Measurements from ENCODE around the gene CNNM1. TPM values are rescaled to one million over a fixed set of nuclear protein-coding genes. Genes with fewer than 3 reads are reported as not detected.

CNNM1 gene
- total RNA-seq, 1 donor from 2014 or later: not detected

- H3K27ac ChIP-seq (ENCODE audit: low read depth, low read length): peak overlapping the region; percentile 97
- peak overlapping the region; percentile 94 to 97 (median 94) for H3K9ac ChIP-seq (ENCODE audit: low read depth in 1 of 3, low read length in 3 of 3)
- H3K9me3 ChIP-seq (ENCODE audit: control insufficient read depth in 3 of 3, low read length in 3 of 3): no peaks in the 10 kb centered on the region
- peaks cover 2 to 9% (median 3%) of the 10 kb centered on the region in 3 donors for H3K36me3 ChIP-seq (ENCODE audit: control insufficient read depth in 3 of 3, insufficient read depth in 3 of 3, low read length in 3 of 3)
- peak overlapping the region; percentile 89 to 99 (median 93) for H3K4me3 ChIP-seq (ENCODE audit: low read length in 3 of 3)
- peaks cover 32 to 55% (median 46%) of the 10 kb centered on the region in 3 donors for H3K4me1 ChIP-seq (ENCODE audit: control insufficient read depth in 3 of 3, insufficient read depth in 3 of 3, low read length in 3 of 3)
- no peaks in the 10 kb centered on the region for H3K27me3 ChIP-seq (ENCODE audit: control insufficient read depth in 3 of 3, insufficient read depth in 3 of 3, low read length in 3 of 3)
Measured at GRCh38 chr10:99431190-99431760, 102.1 kb downstream of the CNNM1 start.

GRCh38 chr10:99432047-99432446, 102.9 kb downstream of the CNNM1 start:
- H3K36me3 ChIP-seq (ENCODE audit: control insufficient read depth in 3 of 3, insufficient read depth in 3 of 3, low read length in 3 of 3): peaks cover 2 to 9% (median 3%) of the 10 kb centered on the region in 3 donors
- peaks cover 36 to 55% (median 50%) of the 10 kb centered on the region in 3 donors for H3K4me1 ChIP-seq (ENCODE audit: control insufficient read depth in 3 of 3, insufficient read depth in 3 of 3, low read length in 3 of 3)
- H3K27ac ChIP-seq (ENCODE audit: low read depth, low read length): peak overlapping the region; percentile 97
- peak overlapping the region; percentile 89 to 99 (median 93) for H3K4me3 ChIP-seq (ENCODE audit: low read length in 3 of 3)
- peak overlapping the region; percentile 94 to 97 (median 94) for H3K9ac ChIP-seq (ENCODE audit: low read depth in 1 of 3, low read length in 3 of 3)
- no peaks in the 10 kb centered on the region for H3K9me3 ChIP-seq (ENCODE audit: control insufficient read depth in 3 of 3, low read length in 3 of 3)
- H3K27me3 ChIP-seq (ENCODE audit: control insufficient read depth in 3 of 3, insufficient read depth in 3 of 3, low read length in 3 of 3): no peaks in the 10 kb centered on the region

GRCh38 chr10:99432881-99433280, 103.7 kb downstream of the CNNM1 start:
- Histone ChIP-seq H3K27me3 (ENCODE audit: control insufficient read depth in 3 of 3, insufficient read depth in 3 of 3, low read length in 3 of 3) (no peaks in the 10 kb centered on the region), H3K9ac (ENCODE audit: low read depth in 1 of 3, low read length in 3 of 3) (peak overlapping the region; percentile 47 to 73 (median 55)), H3K4me3 (ENCODE audit: low read length in 3 of 3) (peak overlapping the region; percentile 25 to 89 (median 45)), H3K9me3 (ENCODE audit: control insufficient read depth in 3 of 3, low read length in 3 of 3) (no peaks in the 10 kb centered on the region), H3K4me1 (ENCODE audit: control insufficient read depth in 3 of 3, insufficient read depth in 3 of 3, low read length in 3 of 3) (peaks cover 31 to 50% (median 45%) of the 10 kb centered on the region in 3 donors), H3K36me3 (ENCODE audit: control insufficient read depth in 3 of 3, insufficient read depth in 3 of 3, low read length in 3 of 3) (peaks cover 1 to 9% (median 3%) of the 10 kb centered on the region in 3 donors), H3K27ac (ENCODE audit: low read depth, low read length) (peak overlapping the region; percentile 97)

- Histone ChIP-seq H3K36me3 (ENCODE audit: control insufficient read depth in 3 of 3, insufficient read depth in 3 of 3, low read length in 3 of 3) (peaks cover 0 to 9% (median 3%) of the 10 kb centered on the region in 3 donors), H3K27me3 (ENCODE audit: control insufficient read depth in 3 of 3, insufficient read depth in 3 of 3, low read length in 3 of 3) (no peaks in the 10 kb centered on the region), H3K9me3 (ENCODE audit: control insufficient read depth in 3 of 3, low read length in 3 of 3) (no peaks in the 10 kb centered on the region), H3K9ac (ENCODE audit: low read depth in 1 of 3, low read length in 3 of 3) (peak overlapping the region; percentile 47 to 73 (median 55)), H3K27ac (ENCODE audit: low read depth, low read length) (peak overlapping the region; percentile 97), H3K4me1 (ENCODE audit: control insufficient read depth in 3 of 3, insufficient read depth in 3 of 3, low read length in 3 of 3) (peaks cover 30 to 50% (median 44%) of the 10 kb centered on the region in 3 donors), H3K4me3 (ENCODE audit: low read length in 3 of 3) (peak overlapping the region; percentile 25 to 89 (median 45))
Measured at GRCh38 chr10:99433378-99434020, 104.3 kb downstream of the CNNM1 start.

GRCh38 chr10:99435986-99436638, 107.0 kb downstream of the CNNM1 start:
- Histone ChIP-seq H3K9me3 (ENCODE audit: control insufficient read depth in 3 of 3, low read length in 3 of 3) (no peaks in the 10 kb centered on the region), H3K27ac (ENCODE audit: low read depth, low read length) (no peak overlapping the region), H3K27me3 (ENCODE audit: control insufficient read depth in 3 of 3, insufficient read depth in 3 of 3, low read length in 3 of 3) (no peaks in the 10 kb centered on the region), H3K36me3 (ENCODE audit: control insufficient read depth in 3 of 3, insufficient read depth in 3 of 3, low read length in 3 of 3) (peaks cover 0 to 13% (median 3%) of the 10 kb centered on the region in 3 donors), H3K9ac (ENCODE audit: low read depth in 1 of 3, low read length in 3 of 3) (peak overlapping the region in 1 of 3 donors; percentile 10), H3K4me1 (ENCODE audit: control insufficient read depth in 3 of 3, insufficient read depth in 3 of 3, low read length in 3 of 3) (peaks cover 23 to 39% (median 36%) of the 10 kb centered on the region in 3 donors), H3K4me3 (ENCODE audit: low read length in 3 of 3) (no peak overlapping the region)

GRCh38 chr10:99438890-99439289, 109.7 kb downstream of the CNNM1 start:
- H3K9me3 ChIP-seq (ENCODE audit: control insufficient read depth in 3 of 3, low read length in 3 of 3): no peaks in the 10 kb centered on the region
- H3K4me1 ChIP-seq (ENCODE audit: control insufficient read depth in 3 of 3, insufficient read depth in 3 of 3, low read length in 3 of 3): peaks cover 12 to 20% (median 15%) of the 10 kb centered on the region in 3 donors

GRCh38 chr10:99442394-99442793, 113.2 kb downstream of the CNNM1 start:
- Histone ChIP-seq H3K36me3 (ENCODE audit: control insufficient read depth in 3 of 3, insufficient read depth in 3 of 3, low read length in 3 of 3) (peaks cover 0 to 4% (median 0%) of the 10 kb centered on the region in 3 donors), H3K9ac (ENCODE audit: low read depth in 1 of 3, low read length in 3 of 3) (no peak overlapping the region), H3K9me3 (ENCODE audit: control insufficient read depth in 3 of 3, low read length in 3 of 3) (no peaks in the 10 kb centered on the region), H3K4me3 (ENCODE audit: low read length in 3 of 3) (no peak overlapping the region), H3K4me1 (ENCODE audit: control insufficient read depth in 3 of 3, insufficient read depth in 3 of 3, low read length in 3 of 3) (no peaks in the 10 kb centered on the region), H3K27ac (ENCODE audit: low read depth, low read length) (no peak overlapping the region), H3K27me3 (ENCODE audit: control insufficient read depth in 3 of 3, insufficient read depth in 3 of 3, low read length in 3 of 3) (peaks cover 0 to 12% (median 0%) of the 10 kb centered on the region in 3 donors)

More at GRCh38 chr10:99438890-99439289, 109.7 kb downstream of the CNNM1 start:
- H3K4me3 ChIP-seq (ENCODE audit: low read length in 3 of 3): no peak overlapping the region
- no peak overlapping the region for H3K9ac ChIP-seq (ENCODE audit: low read depth in 1 of 3, low read length in 3 of 3)
- no peaks in the 10 kb centered on the region for H3K27me3 ChIP-seq (ENCODE audit: control insufficient read depth in 3 of 3, insufficient read depth in 3 of 3, low read length in 3 of 3)
- H3K27ac ChIP-seq (ENCODE audit: low read depth, low read length): no peak overlapping the region
- H3K36me3 ChIP-seq (ENCODE audit: control insufficient read depth in 3 of 3, insufficient read depth in 3 of 3, low read length in 3 of 3): peaks cover 0 to 12% (median 3%) of the 10 kb centered on the region in 3 donors

GRCh38 chr10:99443500-99443899, 114.3 kb downstream of the CNNM1 start:
- H3K9ac ChIP-seq (ENCODE audit: low read depth in 1 of 3, low read length in 3 of 3): no peak overlapping the region

More at GRCh38 chr10:99443500-99443899, 114.3 kb downstream of the CNNM1 start:
- Histone ChIP-seq H3K4me1 (ENCODE audit: control insufficient read depth in 3 of 3, insufficient read depth in 3 of 3, low read length in 3 of 3) (no peaks in the 10 kb centered on the region), H3K27me3 (ENCODE audit: control insufficient read depth in 3 of 3, insufficient read depth in 3 of 3, low read length in 3 of 3) (peaks cover 0 to 17% (median under 1%) of the 10 kb centered on the region in 3 donors), H3K9me3 (ENCODE audit: control insufficient read depth in 3 of 3, low read length in 3 of 3) (no peaks in the 10 kb centered on the region), H3K4me3 (ENCODE audit: low read length in 3 of 3) (no peak overlapping the region), H3K27ac (ENCODE audit: low read depth, low read length) (no peak overlapping the region), H3K36me3 (ENCODE audit: control insufficient read depth in 3 of 3, insufficient read depth in 3 of 3, low read length in 3 of 3) (peaks cover 0 to 4% (median 0%) of the 10 kb centered on the region in 3 donors)

Data from skeletal muscle tissue (tissue), 4 donors.